HuH-7 (cell line): ENCODE results near the gene ZSCAN12.

Experiments used
- DNase-seq: peaks from one replicate; pipeline ENCODE4 v3.0.0; 2011; ENCODE audit warnings: low spot score

Gene ZSCAN12

GRCh38 chr6:28353981-28354676 lies 45.4 kb downstream of the ZSCAN12 start:
- no peak for DNase-seq

- no peak for DNase-seq
These were observed 46.2 kb downstream of the ZSCAN12 start for GRCh38 chr6:28353356-28353755.

GRCh38 chr6:28351493-28351925 lies 48.0 kb downstream of the ZSCAN12 start:
- DNase-seq = no peak

- DNase-seq = no peak
These were observed 48.5 kb downstream of the ZSCAN12 start for GRCh38 chr6:28351087-28351486.

GRCh38 chr6:28349892-28350737 lies 49.4 kb downstream of the ZSCAN12 start, which contains the start of gene ZKSCAN3:
Gene ZKSCAN3 (plus strand): TSS chr6:28349947. CDS start chr6:28359587, 9,640 bp downstream.
- DNase-seq = peak; percentile 60

GRCh38 chr6:28349344-28349891 lies 50.1 kb downstream of the ZSCAN12 start:
- DNase-seq = no peak

- DNase-seq = no peak
These were observed 52.4 kb downstream of the ZSCAN12 start for GRCh38 chr6:28347119-28347518.

- no peak for DNase-seq
These were observed 54.3 kb downstream of the ZSCAN12 start for GRCh38 chr6:28345201-28345600.

GRCh38 chr6:28343898-28344677 lies 55.5 kb downstream of the ZSCAN12 start:
- DNase-seq = no peak

- no peak for DNase-seq
These were observed 59.0 kb downstream of the ZSCAN12 start for GRCh38 chr6:28340310-28341095.

GRCh38 chr6:28337121-28337520 lies 62.4 kb downstream of the ZSCAN12 start:
- DNase-seq = no peak

GRCh38 chr6:28336284-28337120 lies 63.0 kb downstream of the ZSCAN12 start:
- DNase-seq = no peak

GRCh38 chr6:28335564-28336283 lies 63.8 kb downstream of the ZSCAN12 start, which contains the start of gene ZSCAN31:
Gene ZSCAN31 (minus strand): TSS chr6:28336148. CDS start chr6:28329683, 6,465 bp downstream.
- peak; percentile 21 for DNase-seq

- no peak for DNase-seq
These were observed 64.4 kb downstream of the ZSCAN12 start for GRCh38 chr6:28335040-28335563.

- DNase-seq = no peak
These were observed 65.1 kb downstream of the ZSCAN12 start for GRCh38 chr6:28334286-28335039.

GRCh38 chr6:28333599-28334018 lies 65.9 kb downstream of the ZSCAN12 start:
- no peak for DNase-seq

GRCh38 chr6:28333047-28333446 lies 66.5 kb downstream of the ZSCAN12 start:
- DNase-seq = no peak

- DNase-seq = no peak
These were observed 69.5 kb downstream of the ZSCAN12 start for GRCh38 chr6:28330041-28330440.
